A549 treated with CORT108297 at 1 μM for 4 hours (cell line): ENCODE data around the gene LRRN2. TPM values are rescaled to one million over a fixed set of nuclear protein-coding genes. Genes with fewer than 3 reads are reported as not detected.

Source experiments
- total RNA-seq: library from RNA; stranded (reverse); fragments of 200-300 nt; extraction: Qiagen RNA extraction; gene quantifications from 5 replicates; pipeline ENCODE4 v1.2.3, GENCODE V29; 2022

The LRRN2 gene
- 14.3 to 20.0 TPM (median 16.5 TPM) in 5 replicates for total RNA-seq

GRCh38 chr1:204685236-204686006 is at the start of gene LRRN2:
Gene LRRN2, minus strand, starts transcription at chr1:204685738. Its CDS starts 65,746 bp downstream, at chr1:204619992.

Other genes with a start within 250 kb of the LRRN2 start
- 5.8 to 8.6 TPM (median 7.1 TPM) in 5 replicates for gene PIK3C2B, start 190.9 kb downstream of the LRRN2 start, total RNA-seq
- 3.7 to 5.1 TPM (median 4.5 TPM) in 5 replicates for gene MDM4, start 169.3 kb downstream of the LRRN2 start, total RNA-seq
- gene NFASC, start 185.1 kb upstream of the LRRN2 start, total RNA-seq: 1.5 to 1.6 TPM (median 1.5 TPM) in 5 replicates